Fibroblast of pulmonary artery (primary cell): ENCODE results near the gene TMPRSS9.
"Not testable (repeated sequence)": the region's sequence is repeated elsewhere in the genome, so short reads cannot be mapped to it uniquely, and the experiment has no call there.

ENCODE experiments used
- DNase-seq: peaks from one replicate; pipeline ENCODE4 v3.0.0-alpha.2; 2010; ENCODE audit warnings: low read depth
- H3K4me3 ChIP-seq: replicated peaks from 2 replicates; pipeline ENCODE4 v1.5.1; 2011; ENCODE audit warnings: low read depth, mild to moderate bottlenecking, control low read depth, low read length, moderate library complexity
- CTCF ChIP-seq: IDR thresholded peaks from 2 replicates; pipeline ENCODE4 v1.5.1; 2011; ENCODE audit warnings: mild to moderate bottlenecking, control low read depth, low read length, inconsistent platforms; ENCODE audit errors: missing control alignments

TMPRSS9 gene

GRCh38 chr19:2385053-2385721 lies 25.1 kb downstream of the TMPRSS9 start:
- DNase-seq: peak; percentile 55

GRCh38 chr19:2387367-2388288 lies 27.6 kb downstream of the TMPRSS9 start:
- TF ChIP-seq CTCF: no peak
- no peak overlapping the region for H3K4me3 ChIP-seq
- no peak for DNase-seq

More at GRCh38 chr19:2385053-2385721, 25.1 kb downstream of the TMPRSS9 start:
- H3K4me3 ChIP-seq: no peak overlapping the region
- TF ChIP-seq CTCF: no peak

- DNase-seq: no peak
- no peak for TF ChIP-seq CTCF
- H3K4me3 ChIP-seq: no peak overlapping the region
These were observed 29.5 kb downstream of the TMPRSS9 start for GRCh38 chr19:2389594-2389993.

GRCh38 chr19:2391118-2391725 lies 31.2 kb downstream of the TMPRSS9 start:
- DNase-seq: peak; percentile 82
- no peak overlapping the region for H3K4me3 ChIP-seq
- peak; percentile 83 for TF ChIP-seq CTCF

- no peak for TF ChIP-seq CTCF
These were observed 32.3 kb downstream of the TMPRSS9 start for GRCh38 chr19:2392366-2392765.

GRCh38 chr19:2392899-2393298 lies 32.8 kb downstream of the TMPRSS9 start:
- not testable (repeated sequence) for DNase-seq

More at GRCh38 chr19:2392366-2392765, 32.3 kb downstream of the TMPRSS9 start:
- H3K4me3 ChIP-seq: no peak overlapping the region
- no peak for DNase-seq

GRCh38 chr19:2394054-2394441 lies 34.0 kb downstream of the TMPRSS9 start:
- DNase-seq: no peak
- H3K4me3 ChIP-seq: no peak overlapping the region
- no peak for TF ChIP-seq CTCF

More at GRCh38 chr19:2392899-2393298, 32.8 kb downstream of the TMPRSS9 start:
- not testable (repeated sequence) for H3K4me3 ChIP-seq
